Aorta (tissue), 5 donors: ENCODE results near the gene CHODL. TPM values are rescaled to one million over a fixed set of nuclear protein-coding genes. Genes with fewer than 3 reads are reported as not detected.

Experiments
- ATAC-seq: fragments of 200-7000 bp; cut with Tn5 transposase; one replicate; pipeline ENCODE4 v1.9.1; 2022; ENCODE audit warnings: moderate library complexity; ENCODE audit not compliant: low FRiP score
- DNase-seq, 2 donors: peaks; one replicate each; pipeline ENCODE4 v3.0.0-alpha.2; 2020
- H3K27ac ChIP-seq, 2 donors: one replicate each; pipeline ENCODE4 v1.5.1; 2013; ENCODE audit warnings: low read length in 2 of 2, mild to moderate bottlenecking in 2 of 2, moderate library complexity in 2 of 2, control low read depth in 1 of 2, inconsistent platforms in 1 of 2, low read depth in 1 of 2
- H3K27me3 ChIP-seq, 2 donors: one replicate each; pipeline ENCODE4 v1.6.1; 2013; ENCODE audit warnings: control low read depth in 1 of 2, low read length in 1 of 2, mild to moderate bottlenecking in 1 of 2, moderate library complexity in 1 of 2; ENCODE audit not compliant: insufficient read depth in 2 of 2, control insufficient read depth in 1 of 2
- H3K36me3 ChIP-seq, 2 donors: one replicate each; pipeline ENCODE4 v1.6.1; 2013; ENCODE audit warnings: control low read depth in 1 of 2, low read length in 1 of 2, mild to moderate bottlenecking in 1 of 2; ENCODE audit not compliant: insufficient read depth in 2 of 2, control insufficient read depth in 1 of 2
- H3K4me1 ChIP-seq, 2 donors: one replicate each; pipeline ENCODE4 v1.6.1; 2013; ENCODE audit warnings: low read length in 2 of 2, control low read depth in 1 of 2, mild to moderate bottlenecking in 1 of 2, moderate library complexity in 1 of 2; ENCODE audit not compliant: insufficient read depth in 2 of 2, control insufficient read depth in 1 of 2
- H3K4me3 ChIP-seq, 2 donors: one replicate each; pipeline ENCODE4 v1.5.1; 2013; ENCODE audit warnings: low read length in 2 of 2, control low read depth in 1 of 2, mild to moderate bottlenecking in 1 of 2
- H3K9me3 ChIP-seq: one replicate; pipeline ENCODE4 v1.6.1; 2013; ENCODE audit warnings: mild to moderate bottlenecking, low read length; ENCODE audit not compliant: control insufficient read depth
- WGBS, 2 donors: extraction: QIAGEN DNeasy Blood & Tissue Kit; methylation state at CpG; one replicate each; pipeline ENCODE4 v1.1.7; 2013; 5-methylcytosine and 5-hydroxymethylcytosine counted together
- intact Hi-C, 2 donors: fragments of 100-400 bp; cut with DNase I; formaldehyde crosslinking; loops; one replicate each; pipeline versions ENCODE4 v1.14.2 to v1.15.0; 2022
- polyA plus RNA-seq, 2 donors: library from polyadenylated mRNA; stranded (reverse); fragments of 200-250 nt; gene quantifications; one replicate each; pipeline ENCODE4 v1.2.3, GENCODE V29; 2013
- total RNA-seq, 2 donors: library from RNA; stranded (reverse); fragmentation: NEBNext Ultra II Directional; extraction: Animal tissue kit (Norgen Biotek cat#: 25700); gene quantifications; one replicate each; pipeline ENCODE4 v1.2.1, GENCODE V29; 2021
- donor health status: healthy with polysubstance abuse.
- donor health status: Bipolar disorder and iron deficiency.
- donor health status: DM: no; HTN: no; CAD: no.
- donor health status: DM: no; HTN: no; CAD: no.
- donor health status: DM: yes; HTN: yes; CAD: no.

The CHODL gene
- total and polyA plus RNA-seq, 4 donors = 1.2 to 2.9 (median 2.3) TPM; not detected in 1

- WGBS, 2 donors = 83 to 92% methylated on average over 1 of the region's 1 CpG
- DNase-seq = no peak
- Histone ChIP-seq H3K9me3 (no peaks in the 10 kb centered on the region), H3K4me3 (no peak overlapping the region), H3K36me3 (no peaks in the 10 kb centered on the region), H3K27me3 (no peaks in the 10 kb centered on the region), H3K4me1 (no peaks in the 10 kb centered on the region), H3K27ac (no peak overlapping the region)
- ATAC-seq = no peak
- intact Hi-C loops = no loop called here
Measured at GRCh38 chr21:18268906-18269305, 24.3 kb downstream of the CHODL start.

GRCh38 chr21:18269856-18270255, 25.2 kb downstream of the CHODL start:
- H3K4me1 ChIP-seq = no peaks in the 10 kb centered on the region
- intact Hi-C loops = no loop called here
- H3K9me3 ChIP-seq = no peaks in the 10 kb centered on the region
- no peak overlapping the region for H3K4me3 ChIP-seq
- WGBS, 2 donors = 86 to 89% methylated on average over 7 of the region's 7 CpGs
- H3K36me3 ChIP-seq = no peaks in the 10 kb centered on the region
- no peak overlapping the region for H3K27ac ChIP-seq
- DNase-seq = no peak
- no peak for ATAC-seq
- H3K27me3 ChIP-seq = no peaks in the 10 kb centered on the region

GRCh38 chr21:18273400-18273799, 28.8 kb downstream of the CHODL start:
- whole genome bisulfite sequencing, 2 donors = 83 to 85% methylated on average over 4 of the region's 4 CpGs
- ATAC-seq (no peak), DNase-seq (no peak)
- H3K9me3 ChIP-seq = no peaks in the 10 kb centered on the region
- H3K4me3 ChIP-seq = no peak overlapping the region
- no peaks in the 10 kb centered on the region for H3K36me3 ChIP-seq
- no peaks in the 10 kb centered on the region for H3K27me3 ChIP-seq
- intact Hi-C loops = no loop called here
- H3K4me1 ChIP-seq = no peaks in the 10 kb centered on the region
- no peak overlapping the region for H3K27ac ChIP-seq

- H3K4me1 ChIP-seq = no peaks in the 10 kb centered on the region
- H3K9me3 ChIP-seq = no peaks in the 10 kb centered on the region
- 69 to 71% methylated on average over 5 of the region's 5 CpGs for WGBS, 2 donors
- ATAC-seq (no peak), DNase-seq (no peak)
- intact Hi-C loops = no loop called here
- no peaks in the 10 kb centered on the region for H3K27me3 ChIP-seq
- H3K27ac ChIP-seq = no peak overlapping the region
- H3K4me3 ChIP-seq = no peak overlapping the region
- H3K36me3 ChIP-seq = no peaks in the 10 kb centered on the region
Measured at GRCh38 chr21:18274370-18274769, 29.7 kb downstream of the CHODL start.

- H3K27ac ChIP-seq = no peak overlapping the region
- DNase-seq (no peak), ATAC-seq (no peak)
- H3K4me3 ChIP-seq = no peak overlapping the region
- no peaks in the 10 kb centered on the region for H3K4me1 ChIP-seq
- H3K27me3 ChIP-seq = no peaks in the 10 kb centered on the region
- 57 to 58% methylated on average over 3 of the region's 3 CpGs for WGBS, 2 donors
- H3K9me3 ChIP-seq = no peaks in the 10 kb centered on the region
- intact Hi-C loops = no loop called here
- H3K36me3 ChIP-seq = no peaks in the 10 kb centered on the region
Measured at GRCh38 chr21:18275781-18276180, 31.1 kb downstream of the CHODL start.

GRCh38 chr21:18285379-18285778, 40.7 kb downstream of the CHODL start:
- 75 to 76% methylated on average over 4 of the region's 4 CpGs for WGBS, 2 donors
- H3K36me3 ChIP-seq = no peaks in the 10 kb centered on the region
- intact Hi-C loops = no loop called here
- H3K4me1 ChIP-seq = no peaks in the 10 kb centered on the region
- H3K27me3 ChIP-seq = no peaks in the 10 kb centered on the region
- ATAC-seq (no peak), DNase-seq (no peak)
- H3K9me3 ChIP-seq = no peaks in the 10 kb centered on the region
- H3K4me3 ChIP-seq = no peak overlapping the region
- H3K27ac ChIP-seq = no peak overlapping the region

GRCh38 chr21:18289876-18290275, 45.2 kb downstream of the CHODL start:
- intact Hi-C loops = no loop called here
- no peak for ATAC-seq
- H3K9me3 ChIP-seq = no peaks in the 10 kb centered on the region
- no peak overlapping the region for H3K4me3 ChIP-seq
- DNase-seq = no peak
- no peak overlapping the region for H3K27ac ChIP-seq
- H3K4me1 ChIP-seq = no peaks in the 10 kb centered on the region
- no peaks in the 10 kb centered on the region for H3K36me3 ChIP-seq
- WGBS, 2 donors = 54 to 56% methylated on average over 2 of the region's 2 CpGs
- no peaks in the 10 kb centered on the region for H3K27me3 ChIP-seq

GRCh38 chr21:18294100-18294499, 49.5 kb downstream of the CHODL start:
- DNase-seq (no peak), ATAC-seq (no peak)
- no peak overlapping the region for H3K4me3 ChIP-seq
- intact Hi-C loops = no loop called here
- WGBS, 2 donors = 84 to 94% methylated on average over 9 of the region's 9 CpGs
- no peaks in the 10 kb centered on the region for H3K36me3 ChIP-seq
- H3K27ac ChIP-seq = no peak overlapping the region
- H3K9me3 ChIP-seq = no peaks in the 10 kb centered on the region
- no peaks in the 10 kb centered on the region for H3K4me1 ChIP-seq
- H3K27me3 ChIP-seq = no peaks in the 10 kb centered on the region

- Histone ChIP-seq H3K4me3 (no peak overlapping the region), H3K27me3 (no peaks in the 10 kb centered on the region), H3K27ac (no peak overlapping the region), H3K4me1 (no peaks in the 10 kb centered on the region), H3K9me3 (no peaks in the 10 kb centered on the region), H3K36me3 (no peaks in the 10 kb centered on the region)
- ATAC-seq (no peak), DNase-seq (no peak)
- intact Hi-C loops = no loop called here
- WGBS, 2 donors = 56 to 70% methylated on average over 1 of the region's 1 CpG
Measured at GRCh38 chr21:18298228-18298627, 53.6 kb downstream of the CHODL start.
